ENCODE data around the gene PRSS38. TPM values are rescaled to one million over a fixed set of nuclear protein-coding genes. Genes with fewer than 3 reads are reported as not detected.

PRSS38 gene
- total RNA-seq, 1 donor from 2014 or later = not detected

GRCh38 chr1:227889863-227890405 is 74.5 kb downstream of the PRSS38 start:
- intact Hi-C loops (cut with micrococcal nuclease) = no loop called here
- Mint-ChIP-seq H3K9me3 (no peaks in the 10 kb centered on the region), H3K27me3 (ENCODE audit: insufficient read depth) (no peaks in the 10 kb centered on the region), H3K36me3 (ENCODE audit: low read depth) (no peaks in the 10 kb centered on the region), H3K4me3 (no peak overlapping the region), H3K4me1 (ENCODE audit: low read depth) (peaks cover 6% of the 10 kb centered on the region), H3K27ac (no peak overlapping the region)
- no peak for DNase-seq (ENCODE audit: low spot score)

- Mint-ChIP-seq H3K27me3 (ENCODE audit: insufficient read depth) (no peaks in the 10 kb centered on the region), H3K4me3 (no peak overlapping the region), H3K9me3 (no peaks in the 10 kb centered on the region), H3K36me3 (ENCODE audit: low read depth) (no peaks in the 10 kb centered on the region), H3K27ac (no peak overlapping the region), H3K4me1 (ENCODE audit: low read depth) (peaks cover 2% of the 10 kb centered on the region)
- DNase-seq (ENCODE audit: low spot score) = no peak
- intact Hi-C loops (cut with micrococcal nuclease) = no loop called here
These were observed 75.2 kb downstream of the PRSS38 start for GRCh38 chr1:227890451-227891222.

DNA sequence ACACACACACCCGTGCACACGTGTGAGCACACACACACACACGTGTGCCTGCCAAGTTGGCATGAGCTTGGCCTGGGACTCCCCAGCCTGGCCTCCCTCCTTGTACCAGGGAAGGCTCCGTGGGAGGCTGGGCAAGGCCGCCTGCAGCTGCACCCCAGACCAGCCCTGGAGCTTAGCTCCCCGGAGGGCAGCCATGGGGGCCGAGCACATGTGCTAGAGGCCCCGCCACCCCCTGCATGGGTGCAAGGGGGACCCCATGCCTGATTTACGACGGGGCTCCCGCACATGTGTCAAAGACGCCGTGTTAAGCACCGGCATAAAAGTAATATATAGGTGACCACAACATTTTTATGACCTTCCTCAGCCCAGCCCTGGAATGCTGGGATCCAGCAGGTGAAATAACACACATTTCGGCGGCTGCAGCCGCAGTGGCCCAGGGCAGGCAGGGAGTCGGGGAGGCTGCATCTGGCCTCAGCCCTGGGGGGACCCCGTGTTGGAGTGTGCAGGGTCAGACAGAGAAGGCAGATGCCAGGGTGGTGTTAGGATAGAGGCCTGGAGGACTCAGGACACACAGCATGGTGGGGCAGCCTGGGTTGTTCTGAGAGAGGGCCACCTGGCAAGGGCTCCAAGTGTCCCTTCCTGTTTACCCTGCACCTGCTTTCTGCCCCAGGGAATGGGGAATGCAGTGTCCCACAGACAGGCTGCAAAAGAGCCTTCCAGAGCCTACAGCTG is 75.9 kb downstream of the PRSS38 start:
- no peak overlapping the region for H3K4me3 Mint-ChIP-seq
- intact Hi-C loops (cut with micrococcal nuclease) = no loop called here
- no peaks in the 10 kb centered on the region for H3K9me3 Mint-ChIP-seq
- H3K27ac Mint-ChIP-seq = no peak overlapping the region
- H3K27me3 Mint-ChIP-seq (ENCODE audit: insufficient read depth) = no peaks in the 10 kb centered on the region
- H3K4me1 Mint-ChIP-seq (ENCODE audit: low read depth) = no peaks in the 10 kb centered on the region
- no peak for DNase-seq (ENCODE audit: low spot score)
- H3K36me3 Mint-ChIP-seq (ENCODE audit: low read depth) = no peaks in the 10 kb centered on the region

- no peak for DNase-seq (ENCODE audit: low spot score)
- Mint-ChIP-seq H3K4me1 (ENCODE audit: low read depth) (no peaks in the 10 kb centered on the region), H3K27ac (no peak overlapping the region), H3K4me3 (no peak overlapping the region), H3K9me3 (no peaks in the 10 kb centered on the region), H3K36me3 (ENCODE audit: low read depth) (no peaks in the 10 kb centered on the region), H3K27me3 (ENCODE audit: insufficient read depth) (no peaks in the 10 kb centered on the region)
- intact Hi-C loops (cut with micrococcal nuclease) = no loop called here
These were observed 76.5 kb downstream of the PRSS38 start for GRCh38 chr1:227891955-227892488.

- Mint-ChIP-seq H3K4me3 (no peak overlapping the region), H3K9me3 (no peaks in the 10 kb centered on the region), H3K27ac (no peak overlapping the region), H3K36me3 (ENCODE audit: low read depth) (no peaks in the 10 kb centered on the region), H3K27me3 (ENCODE audit: insufficient read depth) (no peaks in the 10 kb centered on the region), H3K4me1 (ENCODE audit: low read depth) (no peaks in the 10 kb centered on the region)
- DNase-seq (ENCODE audit: low spot score) = no peak
- intact Hi-C loops (cut with micrococcal nuclease) = no loop called here
These were observed 77.2 kb downstream of the PRSS38 start for GRCh38 chr1:227892489-227893299.

DNA sequence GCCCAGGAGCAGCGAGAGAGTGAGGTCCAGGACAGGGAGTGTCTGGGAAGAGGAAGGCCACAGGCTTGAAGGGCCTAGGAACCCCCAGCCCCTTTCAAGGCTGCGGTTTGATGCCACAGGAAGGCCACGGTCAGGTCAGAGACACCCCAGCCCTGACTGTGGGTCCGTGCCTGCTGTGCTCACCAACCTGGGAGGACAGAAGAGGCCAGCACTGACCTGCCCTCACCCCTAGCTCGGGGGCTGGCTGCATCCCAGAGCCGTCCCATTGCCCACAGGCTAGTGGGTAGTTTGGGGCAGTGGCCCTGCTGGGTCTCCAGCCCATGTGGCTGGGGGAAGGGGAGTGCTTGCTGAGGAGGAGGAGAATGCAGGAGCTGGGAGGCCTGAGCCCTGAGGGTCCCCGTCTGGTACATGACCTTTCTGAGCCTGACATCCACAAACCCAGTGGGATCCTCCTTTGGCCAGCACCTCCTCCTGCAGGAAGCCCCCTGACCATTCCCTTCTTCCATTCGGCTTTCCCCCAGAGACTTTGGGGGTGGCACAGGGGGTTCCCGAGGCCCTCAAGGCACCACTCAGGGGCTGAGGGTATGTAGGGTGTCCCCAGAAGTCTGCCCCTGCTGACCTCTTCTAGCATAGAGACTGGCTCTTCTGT is 77.9 kb downstream of the PRSS38 start:
- Mint-ChIP-seq H3K27me3 (ENCODE audit: insufficient read depth) (peaks cover 1% of the 10 kb centered on the region), H3K27ac (no peak overlapping the region)
- intact Hi-C loops (cut with micrococcal nuclease) = no loop called here

DNA sequence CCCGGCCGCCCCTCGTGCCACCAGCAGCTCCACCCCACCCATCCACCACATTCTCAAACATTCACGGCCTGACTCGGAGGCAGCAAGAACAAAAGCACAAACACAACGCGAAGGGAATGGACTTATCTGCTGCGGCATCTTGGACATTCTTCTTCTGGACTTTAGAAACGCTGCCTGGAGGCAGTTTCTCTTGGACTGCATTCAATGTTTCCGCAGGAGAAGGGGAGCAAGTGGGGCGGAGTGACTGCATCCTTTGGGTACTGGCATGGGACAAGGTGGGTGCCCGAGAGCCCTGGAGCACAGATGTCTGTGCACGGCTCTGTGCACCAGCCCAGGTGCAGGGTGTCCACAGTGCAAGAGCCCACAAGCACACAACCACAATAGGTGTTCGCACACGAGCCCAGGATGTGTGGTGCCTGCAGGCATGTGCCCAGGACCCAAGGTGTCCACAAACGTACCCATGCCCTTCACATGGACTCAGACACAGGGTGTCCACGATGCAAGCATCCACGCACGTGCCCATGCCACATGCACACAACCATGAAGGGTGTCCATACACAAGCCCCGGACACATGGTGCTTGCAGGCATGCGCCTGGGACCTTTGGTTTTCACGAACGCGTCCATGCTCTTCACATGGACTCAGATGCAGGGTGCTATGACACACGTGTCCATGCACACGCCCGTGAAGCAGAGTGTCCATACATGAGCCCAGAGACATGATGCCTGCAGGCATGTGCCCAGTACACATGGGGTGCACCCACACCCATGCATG is 78.7 kb downstream of the PRSS38 start:
- no peak for DNase-seq (ENCODE audit: low spot score)
- Mint-ChIP-seq H3K36me3 (ENCODE audit: low read depth) (no peaks in the 10 kb centered on the region), H3K4me1 (ENCODE audit: low read depth) (no peaks in the 10 kb centered on the region), H3K27me3 (ENCODE audit: insufficient read depth) (peaks cover 1% of the 10 kb centered on the region), H3K27ac (no peak overlapping the region), H3K9me3 (no peaks in the 10 kb centered on the region), H3K4me3 (no peak overlapping the region)
- intact Hi-C loops (cut with micrococcal nuclease) = no loop called here

More for the DNA sequence above, 77.9 kb downstream of the PRSS38 start:
- no peaks in the 10 kb centered on the region for H3K4me1 Mint-ChIP-seq (ENCODE audit: low read depth)
- no peak overlapping the region for H3K4me3 Mint-ChIP-seq
- H3K9me3 Mint-ChIP-seq = no peaks in the 10 kb centered on the region
- H3K36me3 Mint-ChIP-seq (ENCODE audit: low read depth) = no peaks in the 10 kb centered on the region
- no peak for DNase-seq (ENCODE audit: low spot score)

DNA sequence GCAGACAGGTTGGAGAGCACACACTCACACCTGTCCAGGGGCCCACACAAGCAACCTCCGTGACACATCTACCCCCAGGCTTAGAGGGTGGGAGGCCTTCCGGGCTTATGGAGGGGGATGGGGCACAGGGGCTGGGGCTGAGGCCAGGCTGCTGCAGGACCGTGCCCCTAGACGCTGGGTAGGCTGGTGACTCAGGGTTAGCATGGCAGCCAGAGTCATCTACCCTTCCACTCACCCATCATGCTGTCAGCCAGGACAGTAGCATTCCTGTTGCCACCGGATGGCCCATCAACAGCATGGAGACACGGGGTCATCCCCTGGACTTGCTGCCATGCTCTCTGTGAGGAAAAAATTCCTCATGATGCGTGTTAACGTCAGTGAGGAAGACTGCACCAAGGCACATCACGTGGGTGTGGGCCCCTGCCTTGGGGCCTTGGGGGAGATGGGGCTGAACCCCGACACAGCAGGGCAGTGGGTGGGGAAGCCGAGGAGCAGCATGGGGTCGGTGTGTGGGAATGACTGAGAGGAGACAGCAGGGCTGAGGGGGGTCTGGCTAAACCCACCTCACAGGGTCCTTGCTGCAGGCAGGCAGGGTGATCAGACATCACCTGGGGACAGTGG is 79.5 kb downstream of the PRSS38 start:
- Mint-ChIP-seq H3K9me3 (no peaks in the 10 kb centered on the region), H3K4me3 (no peak overlapping the region), H3K27ac (no peak overlapping the region), H3K4me1 (ENCODE audit: low read depth) (no peaks in the 10 kb centered on the region), H3K27me3 (ENCODE audit: insufficient read depth) (peaks cover 1% of the 10 kb centered on the region), H3K36me3 (ENCODE audit: low read depth) (no peaks in the 10 kb centered on the region)
- intact Hi-C loops (cut with micrococcal nuclease) = no loop called here
- DNase-seq (ENCODE audit: low spot score) = no peak

Other genes starting within 250 kb of the PRSS38 start
- 33.9 and 37.5 TPM in 2 replicates for gene JMJD4, start 80.4 kb upstream of the PRSS38 start, total RNA-seq
- gene SNAP47, start 80.2 kb upstream of the PRSS38 start, total RNA-seq = 32.2 and 33.7 TPM in 2 replicates
- not detected in 2 replicates for gene WNT9A, start 132.3 kb downstream of the PRSS38 start, total RNA-seq
- not detected in 2 replicates for gene WNT3A, start 191.3 kb downstream of the PRSS38 start, total RNA-seq

All from activated T-helper 1 cell treated with anti-CD3 and anti-CD28 coated beads, Interleukin-12 subunit alpha, Interleukin-12 subunit beta, Interleukin-2, Interleukin-4 antibody, amounts not matched to agents 30 ng/mL and 10 ng/mL and 1 ng/mL, durations not matched to agents 14 hours and 24 hours and 36 hours (primary cell).